SH-SY5Y (cell line): ENCODE measurements around the gene PMAIP1.

Experiments used
- GATA2 ChIP-seq: IDR thresholded peaks from 2 replicates; pipeline ENCODE4 v1.6.1; 2011; ENCODE audit warnings: mild to moderate bottlenecking, low read depth, low read length
- GATA3 ChIP-seq: IDR thresholded peaks from 2 replicates; pipeline ENCODE4 v1.6.1; 2011; ENCODE audit warnings: low read depth, mild to moderate bottlenecking, low read length, moderate library complexity

DNA sequence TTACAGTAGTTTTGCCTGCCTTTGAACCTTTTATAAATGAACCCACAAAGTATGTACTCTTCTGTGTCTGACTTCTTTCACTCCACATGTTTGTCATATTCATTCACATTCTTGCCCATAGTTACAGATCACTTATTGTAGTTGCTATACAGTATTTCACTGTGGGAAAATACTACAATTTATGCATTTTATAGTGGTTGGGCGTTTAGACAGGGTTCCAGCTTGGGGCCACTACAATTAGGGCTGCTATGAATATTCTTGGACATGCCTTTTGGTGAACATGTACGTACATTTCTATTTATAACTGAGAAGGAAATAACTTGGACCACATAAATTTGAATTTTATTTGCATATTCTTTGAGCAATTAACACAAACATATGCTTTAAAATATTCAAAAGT lies 15.4 kb upstream of the PMAIP1 start:
- TF ChIP-seq GATA2 (no peak), GATA3 (no peak)
